WERI-Rb-1 (cell line): ENCODE measurements around the gene DDI2.

Source experiments
- DNase-seq: peaks from one replicate; pipeline ENCODE4 v3.0.0-alpha.2; 2020
- H3K27ac ChIP-seq: fragments of 250-450 bp; sonication (Bioruptor Pico); 2 replicates; pipeline ENCODE4 v1.5.1; 2020; ENCODE audit warnings: mild to moderate bottlenecking, moderate library complexity
- H3K27me3 ChIP-seq: fragments of 250-450 bp; sonication (Bioruptor Pico); 2 replicates; pipeline ENCODE4 v1.5.1; 2021; ENCODE audit warnings: mild to moderate bottlenecking, low read depth, moderate library complexity; ENCODE audit not compliant: insufficient read depth, severe bottlenecking
- H3K36me3 ChIP-seq: fragments of 250-450 bp; sonication (Bioruptor Pico); 2 replicates; pipeline ENCODE4 v1.5.1; 2020; ENCODE audit warnings: mild to moderate bottlenecking, moderate library complexity
- H3K4me3 ChIP-seq: 2 replicates; pipeline ENCODE4 v1.5.1; 2011; ENCODE audit warnings: low read depth, mild to moderate bottlenecking, control low read depth, low read length
- H3K9me3 ChIP-seq: fragments of 250-450 bp; sonication (Bioruptor Pico); 2 replicates; pipeline ENCODE4 v1.5.1; 2021; ENCODE audit warnings: mild to moderate bottlenecking, moderate library complexity; ENCODE audit not compliant: severe bottlenecking
- TF ChIP-seq, protein P1 (sequence below): IDR thresholded peaks from 2 replicates; pipeline ENCODE4 v1.5.1; 2011; ENCODE audit warnings: low read depth, mild to moderate bottlenecking, control low read depth, inconsistent platforms, low read length

DDI2 gene

DNA sequence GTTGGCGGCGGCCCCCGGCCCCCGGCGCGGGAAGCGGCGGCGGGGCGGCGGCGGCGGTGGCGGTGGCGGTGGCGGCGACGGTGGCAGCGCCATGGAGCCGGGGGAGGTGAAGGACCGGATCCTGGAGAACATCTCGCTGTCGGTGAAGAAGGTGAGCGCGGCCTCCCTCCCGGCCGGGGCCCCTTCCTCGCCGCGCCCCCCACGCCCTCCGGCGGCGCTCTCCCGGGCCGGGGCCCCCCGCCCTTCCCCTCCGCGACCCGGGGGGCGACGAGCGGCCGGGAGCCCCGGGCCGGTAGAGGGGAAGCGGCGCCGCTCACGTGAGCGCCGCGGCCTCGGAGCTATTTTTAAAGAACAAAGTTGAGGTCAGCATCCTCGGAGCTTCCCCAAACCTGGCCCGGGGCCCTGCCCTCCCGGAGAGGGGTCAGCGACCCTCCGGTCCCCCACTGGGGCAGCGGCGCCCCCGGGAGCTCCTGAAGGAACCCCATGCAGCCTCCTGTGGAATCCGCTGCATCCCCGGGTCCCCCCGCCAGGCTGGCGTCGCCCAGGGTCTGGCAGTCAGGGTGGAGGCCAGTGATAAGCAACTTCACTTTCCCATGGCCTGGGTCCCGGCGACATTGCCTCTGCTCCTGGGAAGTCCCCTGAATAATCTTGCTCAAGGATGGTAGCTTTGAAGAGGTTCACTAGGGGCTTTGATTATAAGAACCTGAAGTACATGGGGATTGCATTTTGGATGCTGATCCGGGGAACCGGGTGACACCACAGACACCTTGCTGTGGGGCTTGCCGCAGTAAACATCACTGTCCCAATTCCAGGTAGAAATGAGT, 67.4 kb downstream of the DDI2 start:
- H3K4me3 ChIP-seq: peak overlapping the region; percentile 87
- TF ChIP-seq, protein P1, sequence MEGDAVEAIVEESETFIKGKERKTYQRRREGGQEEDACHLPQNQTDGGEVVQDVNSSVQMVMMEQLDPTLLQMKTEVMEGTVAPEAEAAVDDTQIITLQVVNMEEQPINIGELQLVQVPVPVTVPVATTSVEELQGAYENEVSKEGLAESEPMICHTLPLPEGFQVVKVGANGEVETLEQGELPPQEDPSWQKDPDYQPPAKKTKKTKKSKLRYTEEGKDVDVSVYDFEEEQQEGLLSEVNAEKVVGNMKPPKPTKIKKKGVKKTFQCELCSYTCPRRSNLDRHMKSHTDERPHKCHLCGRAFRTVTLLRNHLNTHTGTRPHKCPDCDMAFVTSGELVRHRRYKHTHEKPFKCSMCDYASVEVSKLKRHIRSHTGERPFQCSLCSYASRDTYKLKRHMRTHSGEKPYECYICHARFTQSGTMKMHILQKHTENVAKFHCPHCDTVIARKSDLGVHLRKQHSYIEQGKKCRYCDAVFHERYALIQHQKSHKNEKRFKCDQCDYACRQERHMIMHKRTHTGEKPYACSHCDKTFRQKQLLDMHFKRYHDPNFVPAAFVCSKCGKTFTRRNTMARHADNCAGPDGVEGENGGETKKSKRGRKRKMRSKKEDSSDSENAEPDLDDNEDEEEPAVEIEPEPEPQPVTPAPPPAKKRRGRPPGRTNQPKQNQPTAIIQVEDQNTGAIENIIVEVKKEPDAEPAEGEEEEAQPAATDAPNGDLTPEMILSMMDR: no peak
- H3K27me3 ChIP-seq: no peaks in the 10 kb centered on the region
- H3K9me3 ChIP-seq: no peaks in the 10 kb centered on the region
- H3K36me3 ChIP-seq: peaks cover 8% of the 10 kb centered on the region
- H3K27ac ChIP-seq: peak overlapping the region; percentile 66
- peak; percentile 43 for DNase-seq

GRCh38 chr1:15685820-15686219, 68.6 kb downstream of the DDI2 start:
- DNase-seq: no peak
- Histone ChIP-seq H3K4me3 (no peak overlapping the region), H3K9me3 (no peaks in the 10 kb centered on the region), H3K27me3 (no peaks in the 10 kb centered on the region), H3K36me3 (peaks cover 8% of the 10 kb centered on the region), H3K27ac (no peak overlapping the region)
- TF ChIP-seq, protein P1: no peak

DNA sequence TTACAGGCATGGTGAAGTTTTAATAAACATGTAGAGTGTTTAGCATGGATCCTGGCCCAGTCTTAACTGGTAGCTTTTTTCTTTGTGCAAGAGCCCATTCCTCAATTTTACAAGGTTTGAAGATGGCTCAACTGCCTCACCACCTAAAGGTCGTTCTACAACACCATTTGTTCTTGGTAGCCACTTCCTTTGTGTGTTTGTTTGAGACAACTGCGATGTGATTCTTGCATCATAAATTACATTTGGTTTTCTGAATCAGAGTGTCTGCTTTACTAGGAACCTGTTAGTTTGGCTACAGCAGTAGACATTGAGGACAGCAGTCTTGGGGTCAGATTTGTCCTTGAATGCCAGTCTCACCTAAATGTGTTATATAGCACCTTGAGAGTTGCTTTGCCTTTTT, 70.2 kb downstream of the DDI2 start:
- no peak for DNase-seq
- Histone ChIP-seq H3K27ac (no peak overlapping the region), H3K4me3 (no peak overlapping the region), H3K9me3 (no peaks in the 10 kb centered on the region), H3K27me3 (no peaks in the 10 kb centered on the region), H3K36me3 (peaks cover 8% of the 10 kb centered on the region)
- TF ChIP-seq, protein P1: no peak

- Histone ChIP-seq H3K9me3 (no peaks in the 10 kb centered on the region), H3K27me3 (no peaks in the 10 kb centered on the region), H3K36me3 (peaks cover 14% of the 10 kb centered on the region), H3K4me3 (no peak overlapping the region), H3K27ac (no peak overlapping the region)
- TF ChIP-seq, protein P1: no peak
- DNase-seq: no peak
These were observed 73.1 kb downstream of the DDI2 start for GRCh38 chr1:15690317-15690716.

DNA sequence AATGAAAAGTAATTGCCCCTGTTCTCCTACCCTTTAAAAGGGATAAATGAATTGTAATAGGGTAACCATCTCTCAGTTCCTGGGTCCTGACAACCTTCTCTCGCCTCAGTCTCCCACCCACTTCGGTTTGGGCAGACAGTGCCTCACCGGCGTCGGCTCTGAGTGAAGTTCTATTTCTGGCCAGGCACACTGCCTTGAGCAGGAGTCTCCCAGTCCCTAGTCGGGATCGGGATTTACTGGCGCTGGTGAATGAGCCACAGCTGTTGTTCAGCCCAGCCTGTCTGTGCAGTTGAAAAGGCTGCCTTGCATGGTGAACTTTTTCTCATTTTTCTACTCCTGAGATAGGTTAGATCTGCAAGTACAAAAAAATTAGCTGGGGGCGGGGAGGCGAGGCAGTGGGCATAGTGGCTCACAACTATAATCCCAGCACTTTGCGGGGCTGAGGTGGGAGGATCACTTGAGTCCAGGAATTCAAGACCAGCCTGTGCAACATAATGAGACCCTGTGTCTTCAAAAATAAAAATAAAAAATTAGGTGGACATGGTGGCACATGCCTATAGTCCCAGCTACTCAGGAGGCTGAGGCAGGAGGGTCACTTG, 74.3 kb downstream of the DDI2 start:
- no peaks in the 10 kb centered on the region for H3K27me3 ChIP-seq
- peak overlapping the region; percentile 74 for H3K27ac ChIP-seq
- TF ChIP-seq, protein P1: no peak
- H3K4me3 ChIP-seq: no peak overlapping the region
- peak; percentile 70 for DNase-seq
- peaks cover 20% of the 10 kb centered on the region for H3K36me3 ChIP-seq
- no peaks in the 10 kb centered on the region for H3K9me3 ChIP-seq
